Naive thymus-derived CD4-positive, alpha-beta T cell (primary cell): ENCODE results near the gene SLC22A14. TPM values are rescaled to one million over a fixed set of nuclear protein-coding genes. Genes with fewer than 3 reads are reported as not detected.
"Not testable (repeated sequence)": the region's sequence is repeated elsewhere in the genome, so short reads cannot be mapped to it uniquely, and the experiment has no call there.

Experiments used
- ATAC-seq: fragments of 150-1000 bp; cut with Tn5 transposase; 2 replicates; pipeline ENCODE4 v1.10.0; 2021; ENCODE audit warnings: mild to moderate bottlenecking, moderate library complexity
- CTCF ChIA-PET: fragments of 350-600 bp; sonication (Branson Sonifier 250); formaldehyde crosslinking; loops from one replicate; lab custom pipeline; 2021; ENCODE audit warnings: antibody characterized with exemption; lab: Charles Lee
- POLR2A ChIA-PET: fragments of 350-600 bp; sonication (Branson Sonifier 250); formaldehyde crosslinking; loops from one replicate; lab custom pipeline; 2021; ENCODE audit warnings: antibody characterized with exemption, inconsistent platforms; lab: Charles Lee
- DNase-seq, 9 donors: peaks; one replicate each; pipeline versions ENCODE4 v3.0.0 to v3.0.0-alpha.2; 2020 to 2022; ENCODE audit warnings: mixed read lengths in 1 of 9
- H3K27ac ChIP-seq: one replicate; pipeline ENCODE4 v1.7.0; 2013; ENCODE audit warnings: mild to moderate bottlenecking, low read depth, low read length, moderate library complexity
- H3K27me3 ChIP-seq, 2 donors: one replicate each; pipeline ENCODE4 v1.7.0; 2013; ENCODE audit warnings: low read length in 2 of 2, mild to moderate bottlenecking in 2 of 2, moderate library complexity in 2 of 2; ENCODE audit not compliant: control insufficient read depth in 2 of 2, insufficient read depth in 2 of 2
- H3K36me3 ChIP-seq, 3 experiments: 1 replicate in 2 of 3; 2 replicates in 1 of 3; pipeline ENCODE4 v1.7.0; 2013; ENCODE audit warnings: low read length in 3 of 3, mild to moderate bottlenecking in 3 of 3, moderate library complexity in 1 of 3; ENCODE audit not compliant: insufficient read depth in 3 of 3, control insufficient read depth in 2 of 3
- H3K4me1 ChIP-seq, 2 donors: one replicate each; pipeline ENCODE4 v1.7.0; 2013; ENCODE audit warnings: low read length in 2 of 2, mild to moderate bottlenecking in 2 of 2, moderate library complexity in 1 of 2; ENCODE audit not compliant: control insufficient read depth in 2 of 2, insufficient read depth in 2 of 2
- H3K4me3 ChIP-seq: 2 replicates; pipeline ENCODE4 v1.7.0; 2013; ENCODE audit warnings: mild to moderate bottlenecking, low read length
- H3K9me3 ChIP-seq, 3 experiments: 1 replicate in 2 of 3; 2 replicates in 1 of 3; pipeline ENCODE4 v1.7.0; 2013; ENCODE audit warnings: low read length in 3 of 3; ENCODE audit not compliant: control insufficient read depth in 2 of 3
- H3K27ac Mint-ChIP-seq, 9 donors: one replicate each; pipeline ENCODE4 v1.8.0; 2020 to 2022; ENCODE audit warnings: mixed read lengths in 9 of 9, mild to moderate bottlenecking in 8 of 9, moderate library complexity in 5 of 9, inconsistent platforms in 2 of 9
- H3K27me3 Mint-ChIP-seq, 5 donors: one replicate each; pipeline ENCODE4 v1.8.0; 2021 to 2022; ENCODE audit warnings: mixed read lengths in 5 of 5, mild to moderate bottlenecking in 1 of 5
- H3K36me3 Mint-ChIP-seq, 5 donors: one replicate each; pipeline ENCODE4 v1.8.0; 2020 to 2022; ENCODE audit warnings: mixed read lengths in 5 of 5, mild to moderate bottlenecking in 3 of 5, inconsistent platforms in 1 of 5
- H3K4me1 Mint-ChIP-seq, 7 donors: one replicate each; pipeline ENCODE4 v1.8.0; 2020 to 2022; ENCODE audit warnings: mixed read lengths in 7 of 7, mild to moderate bottlenecking in 3 of 7, inconsistent platforms in 1 of 7
- H3K4me3 Mint-ChIP-seq, 10 donors: one replicate each; pipeline ENCODE4 v1.8.0; 2020 to 2022; ENCODE audit warnings: mild to moderate bottlenecking in 10 of 10, mixed read lengths in 10 of 10, moderate library complexity in 6 of 10, inconsistent platforms in 2 of 10
- H3K9me3 Mint-ChIP-seq, 11 donors: one replicate each; pipeline ENCODE4 v1.8.0; 2020 to 2022; ENCODE audit warnings: mixed read lengths in 11 of 11, mild to moderate bottlenecking in 4 of 11, inconsistent platforms in 1 of 11, moderate library complexity in 1 of 11
- intact Hi-C, 2 donors: fragments of 100-400 bp; cut with micrococcal nuclease; formaldehyde crosslinking; loops; one replicate each; pipeline ENCODE4 v1.15.1; 2023
- polyA plus RNA-seq, 2 donors: library from polyadenylated mRNA; unstranded; fragments of 300-500 nt; fragmentation: Illumina TruSeq; gene quantifications; one replicate each; pipeline ENCODE4 v1.2.3, GENCODE V29; 2021
- total RNA-seq, 6 experiments: library from RNA in 5 of 6; stranded (reverse) in 5 of 6; gene quantifications; 1 replicate in 5 of 6; 2 replicates in 1 of 6; pipeline ENCODE4 v1.2.3 and lab custom pipeline; 2021 to 2026

Gene SLC22A14
- total and polyA plus RNA-seq, 7 experiments from 2014 or later, result 0.15 TPM; not detected in 6

- not testable (repeated sequence) for H3K4me1 Mint-ChIP-seq
Observed at GRCh38 chr3:38289286-38290217, 7.5 kb downstream of the SLC22A14 start.

GRCh38 chr3:38297053-38297452 is 15.0 kb downstream of the SLC22A14 start:
- H3K27me3 ChIP-seq, POLR2A ChIA-PET, H3K9me3 ChIP-seq, intact Hi-C loops, H3K36me3 Mint-ChIP-seq, H3K9me3 Mint-ChIP-seq, H3K27ac Mint-ChIP-seq, ATAC-seq, H3K4me3 ChIP-seq, H3K27ac ChIP-seq, H3K4me3 Mint-ChIP-seq, CTCF ChIA-PET, DNase-seq, H3K36me3 ChIP-seq, H3K4me1 Mint-ChIP-seq, H3K4me1 ChIP-seq: not testable (repeated sequence)
- H3K27me3 Mint-ChIP-seq, result peaks cover 0 to 18% (median 5%) of the 10 kb centered on the region in 5 donors

More at GRCh38 chr3:38289286-38290217, 7.5 kb downstream of the SLC22A14 start:
- DNase-seq, POLR2A ChIA-PET, intact Hi-C loops, H3K27ac ChIP-seq, H3K36me3 ChIP-seq, H3K27me3 ChIP-seq, H3K4me1 ChIP-seq, H3K4me3 Mint-ChIP-seq, H3K9me3 ChIP-seq, H3K4me3 ChIP-seq, ATAC-seq, CTCF ChIA-PET, H3K27ac Mint-ChIP-seq, H3K9me3 Mint-ChIP-seq, H3K36me3 Mint-ChIP-seq, H3K27me3 Mint-ChIP-seq: not testable (repeated sequence)

GRCh38 chr3:38297537-38297936 is 15.4 kb downstream of the SLC22A14 start:
- ChIA-PET CTCF (no interaction called here), POLR2A (no interaction called here)
- Mint-ChIP-seq H3K4me3 (no peak overlapping the region), H3K9me3 (no peaks in the 10 kb centered on the region), H3K27ac (no peak overlapping the region), H3K27me3 (peaks cover 0 to 18% (median 5%) of the 10 kb centered on the region in 5 donors), H3K36me3 (no peaks in the 10 kb centered on the region), H3K4me1 (no peaks in the 10 kb centered on the region)
- H3K4me3 ChIP-seq, result no peak overlapping the region
- H3K36me3 ChIP-seq, result no peaks in the 10 kb centered on the region
- no peak for DNase-seq
- no peaks in the 10 kb centered on the region for H3K27me3 ChIP-seq
- H3K27ac ChIP-seq, result no peak overlapping the region
- H3K9me3 ChIP-seq, result no peaks in the 10 kb centered on the region
- ATAC-seq, result no peak
- intact Hi-C loops, result no loop called here
- H3K4me1 ChIP-seq, result no peaks in the 10 kb centered on the region

- Histone ChIP-seq H3K36me3 (no peaks in the 10 kb centered on the region), H3K9me3 (no peaks in the 10 kb centered on the region), H3K4me1 (no peaks in the 10 kb centered on the region), H3K4me3 (no peak overlapping the region), H3K27me3 (no peaks in the 10 kb centered on the region), H3K27ac (no peak overlapping the region)
- Mint-ChIP-seq H3K9me3 (no peaks in the 10 kb centered on the region), H3K4me1 (no peaks in the 10 kb centered on the region), H3K27ac (no peak overlapping the region), H3K36me3 (no peaks in the 10 kb centered on the region), H3K4me3 (no peak overlapping the region), H3K27me3 (peaks cover 0 to 19% (median 5%) of the 10 kb centered on the region in 5 donors)
- POLR2A ChIA-PET, result no interaction called here
- CTCF ChIA-PET, result interaction anchor here (0.5 kb wide), 1 partner anchor 180 kb away, joined by 4 read pairs; no protein-coding TSS in a partner anchor
- ATAC-seq (no peak), DNase-seq (no peak)
- intact Hi-C loops, result loop anchor here (1.0 kb wide), 1 partner anchor 180 kb away; no protein-coding TSS in a partner anchor
Observed at GRCh38 chr3:38297947-38298711, 16.0 kb downstream of the SLC22A14 start.

- ChIA-PET CTCF (no interaction called here), POLR2A (no interaction called here)
- no peaks in the 10 kb centered on the region for H3K4me1 ChIP-seq
- H3K27ac Mint-ChIP-seq, result no peak overlapping the region
- H3K27me3 Mint-ChIP-seq, result peaks cover 5 to 22% (median 9%) of the 10 kb centered on the region in 5 donors
- no peak for ATAC-seq
- intact Hi-C loops, result no loop called here
- no peaks in the 10 kb centered on the region for H3K27me3 ChIP-seq
- peaks cover 0 to 10% (median 4%) of the 10 kb centered on the region in 11 donors for H3K9me3 Mint-ChIP-seq
- no peak for DNase-seq
- no peak overlapping the region for H3K4me3 Mint-ChIP-seq
- no peak overlapping the region for H3K27ac ChIP-seq
- H3K36me3 Mint-ChIP-seq, result peaks cover 0 to 10% (median 4%) of the 10 kb centered on the region in 5 donors
- H3K4me3 ChIP-seq, result no peak overlapping the region
- no peaks in the 10 kb centered on the region for H3K36me3 ChIP-seq
- H3K9me3 ChIP-seq, result no peaks in the 10 kb centered on the region
- H3K4me1 Mint-ChIP-seq, result no peaks in the 10 kb centered on the region
Observed at GRCh38 chr3:38306941-38307340, 24.8 kb downstream of the SLC22A14 start.

GRCh38 chr3:38307599-38307998 is 25.5 kb downstream of the SLC22A14 start:
- no peak overlapping the region for H3K27ac ChIP-seq
- H3K9me3 ChIP-seq, result no peaks in the 10 kb centered on the region
- no peak overlapping the region for H3K4me3 ChIP-seq
- no peak for DNase-seq
- H3K9me3 Mint-ChIP-seq, result peaks cover 0 to 10% (median 4%) of the 10 kb centered on the region in 11 donors
- no peaks in the 10 kb centered on the region for H3K27me3 ChIP-seq
- no peak overlapping the region for H3K27ac Mint-ChIP-seq
- no peak overlapping the region for H3K4me3 Mint-ChIP-seq
- ChIA-PET POLR2A (no interaction called here), CTCF (no interaction called here)
- peaks cover 5 to 22% (median 9%) of the 10 kb centered on the region in 5 donors for H3K27me3 Mint-ChIP-seq
- intact Hi-C loops, result no loop called here
- peaks cover 0 to 10% (median 4%) of the 10 kb centered on the region in 5 donors for H3K36me3 Mint-ChIP-seq
- ATAC-seq, result no peak
- H3K36me3 ChIP-seq, result no peaks in the 10 kb centered on the region
- no peaks in the 10 kb centered on the region for H3K4me1 ChIP-seq
- H3K4me1 Mint-ChIP-seq, result no peaks in the 10 kb centered on the region
